Fibroblast of the aortic adventitia (primary cell): ENCODE results near the gene JADE1. TPM values are rescaled to one million over a fixed set of nuclear protein-coding genes. Genes with fewer than 3 reads are reported as not detected.

ENCODE experiments used
- DNase-seq: peaks from one replicate; pipeline ENCODE4 v3.0.0-alpha.2; 2010; ENCODE audit warnings: low read depth
- H3K4me3 ChIP-seq: 2 replicates; pipeline ENCODE4 v1.5.1; 2011; ENCODE audit warnings: low read depth, mild to moderate bottlenecking, control low read depth, low read length, moderate library complexity
- total RNA-seq: library from RNA; depleted of rRNA; stranded (reverse); fragments of >200 nt; gene quantifications from 2 replicates; pipeline ENCODE4 v1.2.3, GENCODE V29; 2012; ENCODE audit warnings: low replicate concordance
- TF ChIP-seq, protein P1 (sequence below): IDR thresholded peaks from 2 replicates; pipeline ENCODE4 v1.5.1; 2011; ENCODE audit warnings: mild to moderate bottlenecking, low read length, control low read depth, inconsistent platforms; ENCODE audit not compliant: insufficient read depth

The JADE1 gene
- total RNA-seq, 1 donor = 25.8 TPM

GRCh38 chr4:128861856-128862518 is 52.5 kb downstream of the JADE1 start:
- TF ChIP-seq, protein P1, sequence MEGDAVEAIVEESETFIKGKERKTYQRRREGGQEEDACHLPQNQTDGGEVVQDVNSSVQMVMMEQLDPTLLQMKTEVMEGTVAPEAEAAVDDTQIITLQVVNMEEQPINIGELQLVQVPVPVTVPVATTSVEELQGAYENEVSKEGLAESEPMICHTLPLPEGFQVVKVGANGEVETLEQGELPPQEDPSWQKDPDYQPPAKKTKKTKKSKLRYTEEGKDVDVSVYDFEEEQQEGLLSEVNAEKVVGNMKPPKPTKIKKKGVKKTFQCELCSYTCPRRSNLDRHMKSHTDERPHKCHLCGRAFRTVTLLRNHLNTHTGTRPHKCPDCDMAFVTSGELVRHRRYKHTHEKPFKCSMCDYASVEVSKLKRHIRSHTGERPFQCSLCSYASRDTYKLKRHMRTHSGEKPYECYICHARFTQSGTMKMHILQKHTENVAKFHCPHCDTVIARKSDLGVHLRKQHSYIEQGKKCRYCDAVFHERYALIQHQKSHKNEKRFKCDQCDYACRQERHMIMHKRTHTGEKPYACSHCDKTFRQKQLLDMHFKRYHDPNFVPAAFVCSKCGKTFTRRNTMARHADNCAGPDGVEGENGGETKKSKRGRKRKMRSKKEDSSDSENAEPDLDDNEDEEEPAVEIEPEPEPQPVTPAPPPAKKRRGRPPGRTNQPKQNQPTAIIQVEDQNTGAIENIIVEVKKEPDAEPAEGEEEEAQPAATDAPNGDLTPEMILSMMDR = no peak
- no peak for DNase-seq
- H3K4me3 ChIP-seq = no peak overlapping the region

GRCh38 chr4:128862608-128863311 is 53.3 kb downstream of the JADE1 start:
- DNase-seq = no peak
- TF ChIP-seq, protein P1 = no peak
- no peak overlapping the region for H3K4me3 ChIP-seq

DNA sequence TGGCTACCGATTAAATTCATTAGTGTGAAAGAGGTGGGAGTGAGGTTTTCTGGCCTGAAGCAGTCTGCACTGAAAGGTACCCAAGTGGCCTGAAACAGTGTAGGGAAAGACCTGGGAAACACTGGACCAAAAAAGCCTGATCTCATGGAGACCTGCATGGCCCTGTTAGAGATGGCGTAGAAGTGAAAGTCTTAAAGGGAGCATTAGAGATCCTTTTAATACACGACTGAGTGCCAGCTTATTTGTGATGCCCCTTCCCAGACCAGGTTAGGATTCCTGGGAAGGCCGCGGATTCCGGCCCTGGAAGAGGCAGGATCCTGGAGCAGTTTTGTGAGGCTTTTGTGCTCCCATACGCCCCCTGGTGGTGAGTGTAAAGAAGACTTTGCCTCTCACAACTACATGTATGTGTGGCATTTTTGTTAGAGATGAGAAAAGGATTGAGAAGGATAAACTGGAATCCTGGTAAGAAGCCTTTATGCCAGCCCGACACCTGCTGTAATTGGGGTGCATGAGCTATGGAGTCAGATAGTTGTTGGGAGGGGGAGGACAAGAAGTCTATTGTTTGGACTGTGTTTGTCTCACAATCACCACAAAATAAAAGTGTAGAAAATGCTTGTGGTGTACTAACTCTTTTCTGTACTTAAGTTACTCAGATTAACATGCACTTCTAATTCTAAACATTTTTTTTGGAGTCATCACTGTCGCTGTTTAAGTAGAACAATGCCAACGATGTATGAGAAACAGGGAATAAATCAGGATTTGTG is 54.0 kb downstream of the JADE1 start:
- no peak overlapping the region for H3K4me3 ChIP-seq
- DNase-seq = peak; percentile 88
- TF ChIP-seq, protein P1 = peak; percentile 84

- H3K4me3 ChIP-seq = no peak overlapping the region
- TF ChIP-seq, protein P1 = no peak
- DNase-seq = no peak
Measured at GRCh38 chr4:128865132-128865531, 55.6 kb downstream of the JADE1 start.

DNA sequence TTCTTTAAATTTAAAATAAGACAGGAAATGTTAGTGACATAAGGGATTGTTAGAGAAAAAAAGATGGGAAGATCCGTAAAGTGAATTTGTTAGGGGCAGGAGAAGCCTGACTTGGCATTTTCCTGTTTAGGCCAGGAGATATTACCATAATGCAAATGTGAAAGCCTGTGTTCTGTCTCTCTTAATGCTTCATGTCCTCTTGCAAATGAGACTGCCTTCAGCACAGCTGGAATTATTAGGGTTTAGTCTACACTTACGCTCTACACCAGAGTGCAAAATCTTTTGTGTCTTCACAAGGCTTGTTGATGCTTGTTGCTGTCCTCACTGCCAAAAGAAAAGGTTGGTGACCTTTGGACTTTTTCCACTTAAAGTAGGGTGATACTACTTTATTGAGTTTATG is 56.8 kb downstream of the JADE1 start:
- DNase-seq = no peak
- TF ChIP-seq, protein P1 = no peak
- H3K4me3 ChIP-seq = no peak overlapping the region

GRCh38 chr4:128866691-128867090 is 57.2 kb downstream of the JADE1 start:
- TF ChIP-seq, protein P1 = no peak
- DNase-seq = no peak
- H3K4me3 ChIP-seq = no peak overlapping the region
